Activated effector memory CD4-positive, alpha-beta T cell treated with Interleukin-2 at 50 U/mL for 16 hours (primary cell): ENCODE results near the gene PCSK4.

ENCODE experiments used
- DNase-seq: peaks from one replicate; pipeline ENCODE4 v3.0.0-alpha.2; 2020

PCSK4 gene

GRCh38 chr19:1435378-1435989 lies 54.7 kb downstream of the PCSK4 start:
- DNase-seq: no peak

- no peak for DNase-seq
Observed at GRCh38 chr19:1434577-1435060, 55.5 kb downstream of the PCSK4 start.

GRCh38 chr19:1434040-1434366 lies 56.1 kb downstream of the PCSK4 start:
- DNase-seq: no peak

- DNase-seq: no peak
Observed at GRCh38 chr19:1433119-1434039, 56.8 kb downstream of the PCSK4 start.

GRCh38 chr19:1432507-1432887 lies 57.7 kb downstream of the PCSK4 start:
- DNase-seq: no peak

- DNase-seq: no peak
Observed at GRCh38 chr19:1431759-1432506, 58.2 kb downstream of the PCSK4 start.
